ENCODE measurements around the gene TP53BP1.

The TP53BP1 gene

DNA sequence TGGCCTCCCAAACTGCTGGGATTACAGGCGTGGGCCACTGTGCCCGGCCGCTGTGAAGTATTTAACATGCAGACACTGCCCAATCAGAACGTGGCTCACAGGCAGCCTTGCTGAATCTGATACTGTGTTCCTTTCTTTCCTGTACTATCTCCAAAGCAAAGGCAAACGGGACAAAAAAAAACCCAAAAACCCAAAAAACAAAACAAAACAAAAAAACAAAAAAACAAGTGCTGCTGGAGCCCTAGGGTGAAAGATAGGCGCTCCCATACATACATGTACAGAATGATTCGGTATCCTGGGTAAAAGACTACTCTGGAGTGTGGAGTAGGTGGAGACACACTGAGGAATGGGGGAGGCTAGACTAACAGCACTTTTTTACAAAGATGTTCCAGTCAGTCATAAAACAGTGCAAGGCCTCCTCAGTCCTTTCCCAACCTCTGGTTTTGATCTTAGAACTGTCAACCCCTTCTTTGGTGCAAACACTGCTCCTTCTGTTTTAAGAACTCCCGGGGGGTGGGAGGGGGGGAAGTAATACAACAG is 16.8 kb upstream of the TP53BP1 start:
- TF ChIP-seq, protein P1, sequence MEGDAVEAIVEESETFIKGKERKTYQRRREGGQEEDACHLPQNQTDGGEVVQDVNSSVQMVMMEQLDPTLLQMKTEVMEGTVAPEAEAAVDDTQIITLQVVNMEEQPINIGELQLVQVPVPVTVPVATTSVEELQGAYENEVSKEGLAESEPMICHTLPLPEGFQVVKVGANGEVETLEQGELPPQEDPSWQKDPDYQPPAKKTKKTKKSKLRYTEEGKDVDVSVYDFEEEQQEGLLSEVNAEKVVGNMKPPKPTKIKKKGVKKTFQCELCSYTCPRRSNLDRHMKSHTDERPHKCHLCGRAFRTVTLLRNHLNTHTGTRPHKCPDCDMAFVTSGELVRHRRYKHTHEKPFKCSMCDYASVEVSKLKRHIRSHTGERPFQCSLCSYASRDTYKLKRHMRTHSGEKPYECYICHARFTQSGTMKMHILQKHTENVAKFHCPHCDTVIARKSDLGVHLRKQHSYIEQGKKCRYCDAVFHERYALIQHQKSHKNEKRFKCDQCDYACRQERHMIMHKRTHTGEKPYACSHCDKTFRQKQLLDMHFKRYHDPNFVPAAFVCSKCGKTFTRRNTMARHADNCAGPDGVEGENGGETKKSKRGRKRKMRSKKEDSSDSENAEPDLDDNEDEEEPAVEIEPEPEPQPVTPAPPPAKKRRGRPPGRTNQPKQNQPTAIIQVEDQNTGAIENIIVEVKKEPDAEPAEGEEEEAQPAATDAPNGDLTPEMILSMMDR (IDR thresholded peaks at IDR 0.05): no peak

DNA sequence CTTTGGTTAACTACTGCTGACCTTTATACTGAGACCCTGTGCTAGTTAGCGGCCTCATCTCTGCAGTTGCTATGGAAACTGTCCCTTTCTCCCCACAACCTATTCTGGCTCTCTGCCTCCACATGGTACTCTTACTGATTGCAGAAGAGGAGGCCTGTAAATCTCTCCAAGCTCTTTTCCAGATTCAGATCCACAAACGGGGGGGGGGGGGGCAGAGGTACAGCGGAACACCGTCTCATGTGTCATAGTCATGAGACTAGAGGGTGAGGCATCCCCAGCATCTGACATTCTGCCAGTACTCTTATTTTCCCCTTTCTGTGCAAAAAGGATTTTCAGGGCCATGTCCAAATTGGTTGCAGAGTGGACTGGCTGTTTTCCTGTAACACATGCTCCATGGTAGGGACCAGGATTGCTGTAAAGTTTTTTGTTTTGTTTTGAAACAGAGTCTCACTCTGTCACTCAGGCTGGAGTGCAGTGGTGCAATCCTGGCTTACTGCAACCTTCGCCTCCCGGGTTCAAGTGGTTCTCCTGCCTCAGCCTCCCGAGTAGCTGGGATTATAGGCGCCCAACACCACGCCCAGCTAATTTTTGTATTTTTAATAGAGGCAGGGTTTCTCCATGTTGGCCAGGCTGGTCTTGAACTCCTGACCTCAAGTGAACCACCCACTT is 16.2 kb upstream of the TP53BP1 start:
- TF ChIP-seq, protein P1 (IDR thresholded peaks at IDR 0.05): no peak

DNA sequence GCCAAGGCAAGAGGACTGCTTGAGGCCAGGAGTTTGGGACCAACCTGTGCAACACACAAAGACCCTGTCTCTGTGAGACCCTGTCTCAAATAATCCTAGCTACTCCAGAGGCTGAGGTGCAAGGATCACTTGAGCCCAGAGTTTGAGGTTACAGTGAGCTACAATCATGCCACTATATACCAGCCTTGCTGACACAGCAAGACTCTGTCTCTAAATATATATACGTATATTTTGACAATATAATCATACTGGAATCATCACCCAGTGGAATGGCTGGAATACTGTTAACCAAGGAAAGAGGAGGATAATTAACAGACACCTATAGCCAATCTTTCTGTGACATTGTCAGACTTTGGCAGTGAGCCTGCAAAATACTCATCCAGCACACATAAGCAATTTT is 15.5 kb upstream of the TP53BP1 start:
- TF ChIP-seq, protein P1 (IDR thresholded peaks at IDR 0.05): no peak

DNA sequence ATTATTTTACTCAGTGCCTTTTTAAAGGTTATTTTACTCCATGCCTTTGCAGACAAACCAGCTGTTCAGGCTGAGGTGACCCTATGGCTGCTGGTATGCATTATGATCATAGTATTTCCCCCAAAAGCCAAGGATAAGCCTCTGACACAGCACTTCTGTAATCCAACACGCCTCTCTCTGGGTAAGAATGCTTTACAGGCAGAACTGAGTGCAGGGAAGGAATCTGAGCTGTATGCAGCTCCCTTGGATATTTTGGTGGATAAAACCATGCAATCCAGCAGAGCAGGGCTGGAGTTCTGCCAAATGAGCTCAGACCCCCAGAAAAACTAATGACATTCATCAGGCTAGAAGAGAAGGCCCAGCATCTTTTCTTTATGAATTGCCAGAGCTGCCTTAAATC is 12.8 kb upstream of the TP53BP1 start:
- TF ChIP-seq, protein P1 (IDR thresholded peaks at IDR 0.05): no peak

DNA sequence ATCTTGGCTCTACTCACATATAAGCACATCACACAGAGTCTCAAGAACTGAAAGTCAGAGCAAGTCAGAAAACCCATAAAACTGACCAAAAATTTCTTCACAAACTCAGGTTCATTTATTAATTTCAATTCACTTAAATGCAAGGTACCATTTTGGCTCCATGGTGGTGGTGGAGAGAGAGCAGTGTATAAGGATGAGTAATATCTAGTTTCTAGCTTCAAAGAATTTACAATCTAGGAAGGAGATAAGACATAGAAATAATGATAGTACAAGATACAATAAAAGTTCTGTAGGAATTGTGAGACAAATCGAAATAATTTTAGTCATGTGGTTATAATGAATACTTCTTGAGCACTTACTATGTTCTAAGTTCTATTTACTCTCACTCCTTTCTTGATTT is 6.7 kb upstream of the TP53BP1 start:
- TF ChIP-seq, protein P1 (IDR thresholded peaks at IDR 0.05): no peak

DNA sequence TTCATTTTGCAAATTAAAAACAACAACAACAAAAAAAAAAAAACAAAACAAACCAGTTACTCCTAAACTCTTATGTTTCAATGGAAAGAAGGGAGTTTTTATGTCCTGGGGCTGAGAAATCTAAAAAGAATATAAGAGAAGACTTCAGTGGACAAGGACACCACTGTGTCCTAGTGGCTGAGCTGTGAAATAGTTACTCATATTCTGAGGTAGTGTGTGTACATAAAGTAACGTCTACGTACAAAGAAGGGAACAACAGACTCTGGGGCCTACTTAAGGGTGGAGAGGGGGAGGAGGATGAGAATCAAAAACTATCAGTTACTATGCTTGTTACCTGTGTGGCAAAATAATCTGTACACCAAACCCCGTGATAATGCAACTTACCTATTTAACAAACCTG is 6.0 kb upstream of the TP53BP1 start:
- TF ChIP-seq, protein P1 (IDR thresholded peaks at IDR 0.05): no peak

DNA sequence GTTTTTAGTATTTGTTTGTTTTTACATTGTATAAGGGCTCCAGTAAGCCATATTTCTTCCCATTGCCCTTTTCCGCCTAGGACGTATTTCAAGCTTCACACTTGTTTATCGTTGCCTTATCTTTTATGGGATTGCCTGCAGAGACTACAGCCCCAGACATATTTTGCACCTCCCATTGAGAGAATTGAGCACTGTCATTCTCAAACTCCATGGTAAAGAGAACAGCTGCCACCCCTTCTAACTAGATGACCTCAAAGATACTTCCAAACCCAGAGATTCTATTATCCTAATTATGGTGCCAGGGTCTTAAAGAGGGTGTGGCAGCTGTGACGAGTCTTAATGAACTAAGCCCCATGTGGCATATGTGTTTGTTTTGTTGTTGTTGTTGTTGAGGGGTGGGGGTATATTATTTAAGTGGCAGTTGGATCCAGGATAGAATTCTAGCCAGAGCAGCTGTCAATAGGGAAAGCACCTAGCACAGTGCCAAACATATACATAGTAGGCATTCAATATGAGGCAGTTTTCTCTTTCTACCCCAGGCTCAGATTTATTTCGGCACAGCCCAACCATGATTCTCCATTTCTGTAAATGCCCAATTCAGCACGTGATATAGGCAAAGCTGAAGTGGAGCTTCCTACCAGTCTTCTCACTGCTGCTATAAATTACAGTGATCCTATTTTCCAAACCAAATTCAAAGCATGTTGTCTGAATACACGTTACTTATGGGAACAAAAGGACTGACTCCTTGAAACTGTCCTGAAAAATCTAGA is 932 bp upstream of the TP53BP1 start:
- TF ChIP-seq, protein P1 (IDR thresholded peaks at IDR 0.05): no peak

Data from LNCAP (cell line).